Measurements from ENCODE around the gene SYNDIG1. TPM values are rescaled to one million over a fixed set of nuclear protein-coding genes. Genes with fewer than 3 reads are reported as not detected.

The SYNDIG1 gene
- total RNA-seq, 1 donor from 2014 or later = not detected

DNA sequence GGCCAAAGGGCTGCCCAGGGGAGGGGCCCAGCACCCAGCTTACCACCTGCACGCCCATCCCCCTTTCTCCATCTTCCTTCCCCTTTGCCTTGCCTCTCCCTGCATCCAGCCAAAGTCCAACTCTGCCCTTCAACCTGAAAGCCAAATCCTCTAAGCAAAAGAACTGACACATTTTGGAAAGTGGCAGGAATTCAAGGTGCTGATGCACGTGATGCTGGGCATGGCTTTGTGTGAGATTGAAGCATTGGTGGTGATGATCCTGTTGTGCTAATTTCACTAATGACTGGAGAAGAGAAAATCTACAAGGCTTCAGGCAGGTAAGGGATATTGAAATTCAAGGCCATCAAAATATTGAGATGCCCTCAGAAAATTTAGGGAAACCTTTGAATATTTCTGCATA is 23.3 kb downstream of the SYNDIG1 start:
- no peak overlapping the region for H3K4me3 Mint-ChIP-seq
- no peak overlapping the region for H3K27ac Mint-ChIP-seq
- intact Hi-C loops (cut with micrococcal nuclease) = no loop called here
- DNase-seq (ENCODE audit: low spot score) = no peak
- H3K4me1 Mint-ChIP-seq (ENCODE audit: low read depth) = no peaks in the 10 kb centered on the region
- no peaks in the 10 kb centered on the region for H3K9me3 Mint-ChIP-seq
- H3K27me3 Mint-ChIP-seq (ENCODE audit: insufficient read depth) = no peaks in the 10 kb centered on the region
- H3K36me3 Mint-ChIP-seq (ENCODE audit: low read depth) = no peaks in the 10 kb centered on the region

DNA sequence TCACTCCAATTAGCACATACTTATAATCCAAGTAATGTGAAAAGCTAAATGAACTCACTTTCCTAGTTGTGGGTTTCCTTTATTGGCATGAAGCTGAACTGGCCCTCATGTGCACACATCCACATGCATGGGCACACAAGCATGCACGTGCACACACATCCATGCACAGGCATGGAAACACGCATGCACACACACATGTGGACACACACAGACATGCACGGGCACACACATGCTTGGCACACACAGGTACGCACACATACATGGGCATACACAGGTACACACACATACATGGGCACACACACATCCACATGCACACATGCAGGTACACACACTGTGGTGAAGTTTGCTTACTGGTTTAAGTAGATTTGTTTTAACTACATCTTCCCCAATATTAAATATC is 23.8 kb downstream of the SYNDIG1 start:
- intact Hi-C loops (cut with micrococcal nuclease) = no loop called here
- no peaks in the 10 kb centered on the region for H3K9me3 Mint-ChIP-seq
- no peak overlapping the region for H3K27ac Mint-ChIP-seq
- H3K4me1 Mint-ChIP-seq (ENCODE audit: low read depth) = no peaks in the 10 kb centered on the region
- H3K4me3 Mint-ChIP-seq = no peak overlapping the region
- no peak for DNase-seq (ENCODE audit: low spot score)
- no peaks in the 10 kb centered on the region for H3K36me3 Mint-ChIP-seq (ENCODE audit: low read depth)
- H3K27me3 Mint-ChIP-seq (ENCODE audit: insufficient read depth) = no peaks in the 10 kb centered on the region

DNA sequence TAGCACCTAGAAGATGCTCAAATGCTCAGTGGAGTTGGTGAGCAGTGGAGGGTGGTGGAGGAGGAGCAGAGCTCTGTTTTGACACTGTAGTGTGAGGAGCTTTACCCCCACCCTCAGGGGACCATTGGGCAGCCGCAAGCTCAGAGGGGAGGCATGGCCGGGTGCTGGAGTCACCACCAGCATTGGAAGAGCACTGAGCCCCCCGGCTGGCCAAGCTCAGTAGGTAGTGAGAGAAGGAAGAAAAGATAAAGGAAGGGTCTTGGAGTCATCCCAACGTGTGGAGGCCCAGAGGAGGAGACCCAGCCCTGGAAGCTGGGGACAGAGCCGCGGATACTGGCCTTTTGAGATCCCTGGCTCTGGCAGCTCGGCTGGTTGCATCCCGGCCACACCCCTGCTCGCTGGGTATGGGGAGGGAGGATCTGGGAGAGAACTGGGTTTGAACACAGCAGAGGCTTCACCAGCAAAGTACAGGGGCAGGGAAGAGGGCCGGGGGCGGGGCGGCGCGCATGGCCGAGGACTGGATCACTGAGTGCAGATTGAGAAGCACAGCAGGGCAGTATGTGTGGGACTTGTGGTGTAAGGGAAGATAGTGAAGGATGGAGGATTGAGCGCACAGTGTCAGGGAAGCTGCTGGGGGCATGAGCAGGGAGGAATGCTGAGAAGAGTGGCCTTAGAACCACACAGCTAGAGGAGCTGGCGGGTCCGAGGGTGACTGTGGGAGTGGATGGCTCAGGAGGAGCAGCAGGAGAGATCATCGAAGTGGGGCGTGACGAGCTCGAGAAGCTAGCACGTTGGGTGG is 24.4 kb downstream of the SYNDIG1 start:
- no peaks in the 10 kb centered on the region for H3K27me3 Mint-ChIP-seq (ENCODE audit: insufficient read depth)
- DNase-seq (ENCODE audit: low spot score) = no peak
- no peaks in the 10 kb centered on the region for H3K9me3 Mint-ChIP-seq
- H3K27ac Mint-ChIP-seq = no peak overlapping the region
- intact Hi-C loops (cut with micrococcal nuclease) = no loop called here
- H3K36me3 Mint-ChIP-seq (ENCODE audit: low read depth) = no peaks in the 10 kb centered on the region
- no peaks in the 10 kb centered on the region for H3K4me1 Mint-ChIP-seq (ENCODE audit: low read depth)
- H3K4me3 Mint-ChIP-seq = no peak overlapping the region

DNA sequence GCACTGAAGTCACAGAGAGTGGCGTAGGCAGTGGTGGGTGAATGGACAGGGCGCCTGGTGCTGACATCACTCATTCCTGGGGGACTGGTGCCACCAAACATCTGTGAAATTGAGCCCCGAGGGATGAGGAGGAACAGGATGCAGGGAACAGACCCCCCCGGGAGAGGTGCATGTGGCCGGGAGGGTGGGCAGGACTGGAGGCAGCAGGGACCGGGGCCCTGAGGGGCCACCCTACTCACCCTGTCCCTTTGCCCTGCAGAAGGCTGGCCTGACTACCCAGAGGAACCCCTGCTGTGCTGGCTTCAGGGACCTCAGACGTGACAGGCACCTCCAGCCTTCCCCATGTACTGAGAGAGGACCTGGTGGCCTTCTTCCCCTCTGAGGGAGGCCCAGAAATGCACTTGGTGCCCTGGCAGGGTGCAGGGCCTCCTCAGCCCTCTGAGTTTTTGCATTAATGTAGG is 25.1 kb downstream of the SYNDIG1 start:
- no peak for DNase-seq (ENCODE audit: low spot score)

GRCh38 chr20:24495266-24495665 is 25.8 kb downstream of the SYNDIG1 start:
- no peak for DNase-seq (ENCODE audit: low spot score)
- Mint-ChIP-seq H3K4me1 (ENCODE audit: low read depth) (no peaks in the 10 kb centered on the region), H3K27ac (no peak overlapping the region), H3K27me3 (ENCODE audit: insufficient read depth) (no peaks in the 10 kb centered on the region), H3K36me3 (ENCODE audit: low read depth) (no peaks in the 10 kb centered on the region), H3K9me3 (no peaks in the 10 kb centered on the region), H3K4me3 (no peak overlapping the region)
- intact Hi-C loops (cut with micrococcal nuclease) = no loop called here

More for the DNA sequence above, 25.1 kb downstream of the SYNDIG1 start:
- Mint-ChIP-seq H3K4me1 (ENCODE audit: low read depth) (no peaks in the 10 kb centered on the region), H3K36me3 (ENCODE audit: low read depth) (no peaks in the 10 kb centered on the region), H3K4me3 (no peak overlapping the region), H3K9me3 (no peaks in the 10 kb centered on the region), H3K27ac (no peak overlapping the region), H3K27me3 (ENCODE audit: insufficient read depth) (no peaks in the 10 kb centered on the region)
- intact Hi-C loops (cut with micrococcal nuclease) = no loop called here

DNA sequence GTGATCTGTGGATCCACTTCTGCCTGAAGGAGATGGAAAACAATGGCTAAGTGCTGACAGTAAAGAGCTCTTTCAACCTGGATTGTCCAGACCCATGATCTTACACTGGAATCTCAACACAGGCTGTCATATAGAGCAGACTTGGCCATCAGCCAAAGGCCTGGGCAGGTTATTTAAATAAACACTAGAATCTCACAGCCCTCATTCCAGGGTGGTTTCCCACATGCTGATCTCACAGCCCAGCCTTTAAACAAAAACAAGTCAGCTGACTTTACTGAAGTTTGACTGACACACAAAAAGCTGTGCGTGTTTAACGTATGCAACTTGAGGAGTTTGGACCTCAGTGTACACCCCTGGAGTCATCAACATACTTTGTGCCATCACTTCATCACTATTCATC is 28.4 kb downstream of the SYNDIG1 start:
- Mint-ChIP-seq H3K36me3 (ENCODE audit: low read depth) (no peaks in the 10 kb centered on the region), H3K9me3 (no peaks in the 10 kb centered on the region), H3K27me3 (ENCODE audit: insufficient read depth) (no peaks in the 10 kb centered on the region), H3K4me1 (ENCODE audit: low read depth) (no peaks in the 10 kb centered on the region), H3K4me3 (no peak overlapping the region), H3K27ac (no peak overlapping the region)
- DNase-seq (ENCODE audit: low spot score) = no peak
- intact Hi-C loops (cut with micrococcal nuclease) = no loop called here

DNA sequence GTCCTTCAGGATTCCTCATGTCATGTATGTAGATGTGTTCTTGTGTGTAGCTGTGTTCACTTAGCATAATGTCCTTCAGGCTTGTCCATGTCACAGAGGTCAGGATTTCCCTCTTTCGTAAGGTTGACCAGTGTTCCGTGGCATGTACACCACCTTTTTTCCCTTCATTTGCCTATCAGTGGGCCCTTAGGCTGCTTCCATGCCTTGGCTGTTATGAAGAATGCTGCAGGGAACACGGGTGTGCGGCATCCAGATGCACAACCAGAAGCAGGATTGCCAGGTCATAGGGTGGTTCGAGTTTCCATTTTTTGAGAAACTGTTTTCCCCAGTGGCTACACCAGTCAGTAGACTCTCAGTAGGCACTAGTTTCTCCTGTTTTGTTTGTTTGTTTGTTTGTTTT is 29.2 kb downstream of the SYNDIG1 start:
- no peaks in the 10 kb centered on the region for H3K4me1 Mint-ChIP-seq (ENCODE audit: low read depth)

DNA sequence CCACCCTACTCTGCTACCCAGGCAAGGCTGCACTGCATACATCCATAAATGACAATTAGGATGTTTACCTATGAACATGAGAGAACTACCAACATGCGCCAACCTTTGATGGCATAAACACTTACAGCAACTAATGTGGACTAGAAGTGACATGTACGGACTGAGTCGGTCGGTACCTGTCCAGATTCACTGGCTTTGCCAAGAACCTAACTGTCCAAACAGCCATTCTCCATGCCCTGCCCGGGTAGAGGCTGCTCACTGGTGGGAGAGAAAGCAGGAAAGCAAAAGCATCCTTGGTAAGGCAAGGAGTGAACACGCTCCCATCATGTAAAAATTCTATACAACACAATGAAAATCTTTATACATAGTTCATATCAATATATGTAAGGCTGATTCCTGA is 30.0 kb downstream of the SYNDIG1 start:
- H3K27ac Mint-ChIP-seq = no peak overlapping the region
- no peaks in the 10 kb centered on the region for H3K27me3 Mint-ChIP-seq (ENCODE audit: insufficient read depth)
- no peak for DNase-seq (ENCODE audit: low spot score)
- no peak overlapping the region for H3K4me3 Mint-ChIP-seq
- no peaks in the 10 kb centered on the region for H3K9me3 Mint-ChIP-seq
- no peaks in the 10 kb centered on the region for H3K4me1 Mint-ChIP-seq (ENCODE audit: low read depth)
- intact Hi-C loops (cut with micrococcal nuclease) = no loop called here
- no peaks in the 10 kb centered on the region for H3K36me3 Mint-ChIP-seq (ENCODE audit: low read depth)

More for the DNA sequence above, 29.2 kb downstream of the SYNDIG1 start:
- H3K27ac Mint-ChIP-seq = no peak overlapping the region
- no peaks in the 10 kb centered on the region for H3K9me3 Mint-ChIP-seq
- intact Hi-C loops (cut with micrococcal nuclease) = no loop called here
- H3K36me3 Mint-ChIP-seq (ENCODE audit: low read depth) = no peaks in the 10 kb centered on the region
- H3K4me3 Mint-ChIP-seq = no peak overlapping the region
- no peak for DNase-seq (ENCODE audit: low spot score)
- no peaks in the 10 kb centered on the region for H3K27me3 Mint-ChIP-seq (ENCODE audit: insufficient read depth)

DNA sequence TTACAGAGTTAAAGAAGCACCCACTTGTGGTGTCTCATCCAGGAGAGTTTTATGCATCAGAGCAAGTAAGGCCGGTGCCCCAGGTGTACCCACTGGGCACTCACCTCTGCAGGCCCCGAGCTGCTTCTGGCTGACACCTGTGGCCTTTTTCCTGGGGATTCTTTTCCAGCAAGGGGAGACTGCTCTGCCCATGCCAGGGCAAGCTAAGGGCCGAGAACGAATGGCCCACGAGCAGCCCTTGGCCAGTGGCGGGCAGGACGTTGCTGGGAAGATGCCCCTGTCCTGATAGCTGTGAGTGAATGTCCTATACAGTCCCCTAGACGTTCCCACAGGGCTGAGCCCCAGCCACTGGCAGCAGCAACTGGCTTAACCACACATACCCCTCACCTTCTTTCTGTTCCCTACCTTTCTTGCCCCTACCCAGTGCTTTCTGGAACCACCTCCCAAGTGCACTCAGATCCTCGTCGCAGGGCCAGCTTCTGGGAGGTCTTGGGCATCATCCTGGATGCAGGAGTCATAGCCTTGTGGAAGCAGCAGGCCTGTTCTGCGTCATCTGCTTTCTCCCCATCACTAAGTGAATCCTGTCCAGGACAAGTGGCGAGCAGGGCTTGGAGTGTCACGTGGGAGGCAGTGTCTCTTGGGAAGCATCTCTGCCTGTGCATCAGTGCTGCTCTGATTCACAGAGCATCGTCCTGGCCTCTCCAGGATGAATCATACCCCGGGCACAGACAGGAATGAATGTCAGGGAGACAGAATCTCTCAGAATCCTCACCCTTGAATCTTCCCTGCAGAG is 32.5 kb downstream of the SYNDIG1 start:
- H3K4me1 Mint-ChIP-seq (ENCODE audit: low read depth) = no peaks in the 10 kb centered on the region
- no peak for DNase-seq (ENCODE audit: low spot score)
- no peaks in the 10 kb centered on the region for H3K27me3 Mint-ChIP-seq (ENCODE audit: insufficient read depth)
- no peaks in the 10 kb centered on the region for H3K9me3 Mint-ChIP-seq
- H3K27ac Mint-ChIP-seq = no peak overlapping the region
- no peak overlapping the region for H3K4me3 Mint-ChIP-seq
- intact Hi-C loops (cut with micrococcal nuclease) = no loop called here
- no peaks in the 10 kb centered on the region for H3K36me3 Mint-ChIP-seq (ENCODE audit: low read depth)

GRCh38 chr20:24502661-24503060 is 33.2 kb downstream of the SYNDIG1 start:
- no peaks in the 10 kb centered on the region for H3K36me3 Mint-ChIP-seq (ENCODE audit: low read depth)
- H3K27ac Mint-ChIP-seq = no peak overlapping the region
- intact Hi-C loops (cut with micrococcal nuclease) = no loop called here
- H3K4me3 Mint-ChIP-seq = no peak overlapping the region
- H3K9me3 Mint-ChIP-seq = no peaks in the 10 kb centered on the region
- no peak for DNase-seq (ENCODE audit: low spot score)
- H3K27me3 Mint-ChIP-seq (ENCODE audit: insufficient read depth) = no peaks in the 10 kb centered on the region
- H3K4me1 Mint-ChIP-seq (ENCODE audit: low read depth) = no peaks in the 10 kb centered on the region

DNA sequence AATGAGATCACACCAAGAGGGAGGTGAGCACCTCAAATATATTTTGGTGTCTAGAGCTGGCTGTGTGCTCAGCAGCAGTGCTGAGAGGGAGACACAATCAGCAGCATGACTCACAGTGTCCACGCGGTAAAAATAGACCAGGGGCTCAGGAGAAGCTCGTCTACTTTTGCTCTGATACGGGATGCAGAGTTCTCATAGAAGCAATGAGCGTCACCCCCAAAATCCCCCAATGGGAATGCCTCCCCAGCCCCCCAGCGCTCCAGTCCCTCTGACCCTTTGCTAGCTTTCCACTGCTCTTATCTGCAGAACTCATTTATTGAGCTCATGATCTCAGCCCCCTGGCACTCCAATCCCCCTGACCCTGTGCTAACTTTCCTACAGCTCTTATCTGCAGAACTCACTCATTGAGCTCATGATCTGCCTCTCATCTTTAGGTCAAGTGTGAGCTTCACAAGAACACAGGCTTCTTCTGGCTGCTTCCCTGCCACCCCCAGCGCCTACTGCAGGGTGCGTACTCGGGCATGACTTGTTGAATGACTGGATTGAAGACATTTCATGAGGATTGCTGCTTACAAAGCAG is 34.0 kb downstream of the SYNDIG1 start:
- no peak for DNase-seq (ENCODE audit: low spot score)
- intact Hi-C loops (cut with micrococcal nuclease) = no loop called here
- no peaks in the 10 kb centered on the region for H3K9me3 Mint-ChIP-seq
- no peak overlapping the region for H3K27ac Mint-ChIP-seq
- H3K4me1 Mint-ChIP-seq (ENCODE audit: low read depth) = no peaks in the 10 kb centered on the region
- no peaks in the 10 kb centered on the region for H3K27me3 Mint-ChIP-seq (ENCODE audit: insufficient read depth)
- H3K36me3 Mint-ChIP-seq (ENCODE audit: low read depth) = no peaks in the 10 kb centered on the region
- H3K4me3 Mint-ChIP-seq = no peak overlapping the region

GRCh38 chr20:24504331-24505285 is 35.2 kb downstream of the SYNDIG1 start:
- H3K4me3 Mint-ChIP-seq = no peak overlapping the region
- no peaks in the 10 kb centered on the region for H3K27me3 Mint-ChIP-seq (ENCODE audit: insufficient read depth)
- no peaks in the 10 kb centered on the region for H3K4me1 Mint-ChIP-seq (ENCODE audit: low read depth)
- DNase-seq (ENCODE audit: low spot score) = no peak
- H3K36me3 Mint-ChIP-seq (ENCODE audit: low read depth) = no peaks in the 10 kb centered on the region
- H3K27ac Mint-ChIP-seq = no peak overlapping the region
- no peaks in the 10 kb centered on the region for H3K9me3 Mint-ChIP-seq
- intact Hi-C loops (cut with micrococcal nuclease) = no loop called here

All from activated T-helper 1 cell treated with anti-CD3 and anti-CD28 coated beads, Interleukin-12 subunit alpha, Interleukin-12 subunit beta, Interleukin-2, Interleukin-4 antibody, amounts not matched to agents 30 ng/mL and 10 ng/mL and 1 ng/mL, durations not matched to agents 14 hours and 24 hours and 36 hours (primary cell).